Activated naive CD8-positive, alpha-beta T cell (primary cell): ENCODE data around the gene PDK2.

Experiments
- H3K27ac Mint-ChIP-seq: one replicate; pipeline ENCODE4 v1.8.0; 2021; ENCODE audit warnings: mixed read lengths
- H3K27me3 Mint-ChIP-seq: one replicate; pipeline ENCODE4 v1.8.0; 2021; ENCODE audit warnings: mixed read lengths
- H3K36me3 Mint-ChIP-seq: one replicate; pipeline ENCODE4 v1.8.0; 2021; ENCODE audit warnings: mixed read lengths
- H3K4me1 Mint-ChIP-seq: one replicate; pipeline ENCODE4 v1.8.0; 2021; ENCODE audit warnings: low read depth, mixed read lengths
- H3K4me3 Mint-ChIP-seq: one replicate; pipeline ENCODE4 v1.8.0; 2021; ENCODE audit warnings: mild to moderate bottlenecking, mixed read lengths
- H3K9me3 Mint-ChIP-seq: one replicate; pipeline ENCODE4 v1.8.0; 2021; ENCODE audit warnings: low read depth, mixed read lengths

The PDK2 gene

DNA sequence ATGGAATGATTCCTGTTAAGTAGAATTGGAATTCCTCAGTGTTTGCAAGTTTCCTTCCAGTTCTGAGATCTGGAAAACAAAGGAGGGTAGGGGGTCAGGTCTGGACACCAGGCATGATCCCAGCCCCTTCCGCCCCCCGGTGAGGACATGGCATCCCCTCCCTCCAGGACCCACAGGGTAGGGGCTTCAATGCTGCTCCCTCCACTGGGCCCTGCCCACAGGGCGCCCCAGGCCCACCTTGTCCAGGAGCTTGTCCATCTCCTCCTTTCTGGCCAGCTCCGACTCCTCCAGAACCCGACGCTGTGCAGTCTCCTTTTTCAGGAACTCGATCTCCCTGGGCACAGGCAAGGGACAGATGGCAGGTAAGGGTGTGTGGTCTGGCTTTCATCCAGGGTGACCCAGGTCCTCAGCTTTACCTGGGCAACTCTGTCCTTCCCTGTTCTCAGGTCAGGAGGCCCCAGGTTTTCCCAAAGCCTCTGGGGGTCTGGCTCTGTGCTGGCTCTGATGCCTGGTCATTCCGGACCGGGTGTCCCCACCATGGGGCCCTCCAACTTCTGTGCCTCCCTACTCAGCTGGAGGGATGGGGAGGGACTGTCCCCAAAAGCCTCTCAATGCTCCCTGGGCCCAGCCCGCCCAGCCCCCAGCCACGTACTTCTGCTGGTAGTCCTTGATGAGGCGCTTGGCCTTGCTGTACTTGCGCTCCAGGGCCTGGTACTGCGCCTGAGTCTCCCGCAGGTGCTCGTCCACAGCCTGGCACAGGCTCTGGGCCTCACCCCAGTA, 40.4 kb downstream of the PDK2 start:
- Mint-ChIP-seq H3K36me3 (peaks cover 11% of the 10 kb centered on the region), H3K27me3 (no peaks in the 10 kb centered on the region), H3K9me3 (no peaks in the 10 kb centered on the region), H3K4me3 (no peak overlapping the region), H3K4me1 (peaks cover 33% of the 10 kb centered on the region), H3K27ac (no peak overlapping the region)

DNA sequence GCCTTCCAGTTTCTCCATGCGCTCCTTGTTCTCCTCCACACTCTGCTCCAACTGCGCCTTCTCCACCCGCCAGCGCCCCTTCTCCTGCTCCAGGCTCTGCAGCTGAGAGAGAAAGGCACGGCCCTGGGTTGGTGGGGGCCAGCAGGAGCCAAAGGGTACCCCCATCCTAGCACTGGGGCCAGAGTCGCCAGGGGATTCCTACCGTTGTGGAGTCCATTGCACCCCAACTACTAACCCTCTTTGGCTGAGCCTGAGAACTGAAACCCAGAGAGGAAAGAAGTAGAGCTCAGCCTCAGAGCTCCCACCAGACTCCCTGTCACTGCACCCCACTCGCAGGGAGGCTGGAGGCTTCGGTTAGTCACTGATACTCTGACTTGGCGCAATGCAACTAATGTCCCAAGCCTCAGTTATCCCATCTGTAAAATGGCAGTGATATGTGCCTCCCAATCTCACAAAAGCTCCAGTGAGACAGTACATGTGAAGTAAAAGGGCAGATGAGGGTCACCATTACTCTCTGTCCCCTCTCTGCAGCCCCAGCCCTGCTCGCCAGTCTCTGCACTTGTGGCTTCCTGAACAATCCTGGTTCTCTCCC, 41.0 kb downstream of the PDK2 start:
- Mint-ChIP-seq H3K36me3 (peaks cover 11% of the 10 kb centered on the region), H3K27ac (peak overlapping the region; percentile 61), H3K27me3 (no peaks in the 10 kb centered on the region), H3K4me3 (no peak overlapping the region), H3K4me1 (peaks cover 33% of the 10 kb centered on the region), H3K9me3 (no peaks in the 10 kb centered on the region)

DNA sequence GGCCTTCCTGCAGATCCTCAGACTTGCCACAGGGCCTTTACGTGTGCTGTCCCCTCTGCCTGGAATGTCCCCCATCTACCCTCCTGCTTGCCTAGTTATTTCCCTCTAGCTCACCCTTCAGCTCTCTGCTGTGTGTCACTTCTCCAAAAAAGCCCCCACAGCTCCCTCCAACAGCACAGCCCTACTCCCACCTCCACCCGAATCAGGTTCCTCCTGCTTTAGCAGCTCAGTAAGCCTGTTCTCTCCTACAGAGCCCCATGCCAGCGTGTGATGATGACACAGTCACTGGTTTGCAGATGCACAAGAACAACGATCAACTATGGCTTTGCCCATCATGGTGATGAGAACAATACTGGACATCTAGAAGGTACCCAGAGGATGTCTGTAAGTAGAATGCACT, 41.9 kb downstream of the PDK2 start:
- Mint-ChIP-seq H3K4me1 (peaks cover 34% of the 10 kb centered on the region), H3K27ac (no peak overlapping the region), H3K9me3 (no peaks in the 10 kb centered on the region), H3K27me3 (no peaks in the 10 kb centered on the region), H3K36me3 (peaks cover 10% of the 10 kb centered on the region), H3K4me3 (no peak overlapping the region)

DNA sequence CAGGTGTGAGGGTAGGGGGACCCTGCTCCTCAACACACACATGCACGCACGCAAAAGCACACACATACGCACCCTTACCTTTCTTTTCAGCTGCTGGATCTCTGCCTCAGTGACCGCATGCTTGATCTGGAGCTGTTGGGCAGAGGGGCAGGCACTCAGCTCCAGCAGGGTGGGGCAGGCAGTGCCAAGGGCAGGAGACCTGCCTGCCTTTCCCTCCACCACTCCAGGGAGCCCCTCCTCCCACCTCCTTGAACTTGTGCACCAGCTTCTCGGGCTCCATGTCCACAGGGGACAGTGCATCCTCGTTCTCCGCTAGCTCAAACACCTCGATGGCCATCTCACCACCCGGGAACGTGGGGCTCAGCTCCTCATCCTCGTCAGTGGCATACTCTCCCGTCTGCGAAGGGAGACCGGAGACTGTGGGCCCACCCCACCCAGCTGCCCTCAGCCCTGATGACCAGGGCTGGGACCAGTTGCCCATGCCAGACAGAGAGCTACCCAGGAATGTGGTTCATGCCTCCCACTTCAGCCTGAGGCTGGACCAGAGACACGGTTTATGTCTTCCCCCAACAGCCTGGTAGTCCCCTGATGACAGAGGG, 44.1 kb downstream of the PDK2 start:
- Mint-ChIP-seq H3K27me3 (no peaks in the 10 kb centered on the region), H3K36me3 (peaks cover 9% of the 10 kb centered on the region), H3K27ac (peak overlapping the region; percentile 30), H3K9me3 (no peaks in the 10 kb centered on the region), H3K4me3 (no peak overlapping the region), H3K4me1 (peaks cover 49% of the 10 kb centered on the region)

DNA sequence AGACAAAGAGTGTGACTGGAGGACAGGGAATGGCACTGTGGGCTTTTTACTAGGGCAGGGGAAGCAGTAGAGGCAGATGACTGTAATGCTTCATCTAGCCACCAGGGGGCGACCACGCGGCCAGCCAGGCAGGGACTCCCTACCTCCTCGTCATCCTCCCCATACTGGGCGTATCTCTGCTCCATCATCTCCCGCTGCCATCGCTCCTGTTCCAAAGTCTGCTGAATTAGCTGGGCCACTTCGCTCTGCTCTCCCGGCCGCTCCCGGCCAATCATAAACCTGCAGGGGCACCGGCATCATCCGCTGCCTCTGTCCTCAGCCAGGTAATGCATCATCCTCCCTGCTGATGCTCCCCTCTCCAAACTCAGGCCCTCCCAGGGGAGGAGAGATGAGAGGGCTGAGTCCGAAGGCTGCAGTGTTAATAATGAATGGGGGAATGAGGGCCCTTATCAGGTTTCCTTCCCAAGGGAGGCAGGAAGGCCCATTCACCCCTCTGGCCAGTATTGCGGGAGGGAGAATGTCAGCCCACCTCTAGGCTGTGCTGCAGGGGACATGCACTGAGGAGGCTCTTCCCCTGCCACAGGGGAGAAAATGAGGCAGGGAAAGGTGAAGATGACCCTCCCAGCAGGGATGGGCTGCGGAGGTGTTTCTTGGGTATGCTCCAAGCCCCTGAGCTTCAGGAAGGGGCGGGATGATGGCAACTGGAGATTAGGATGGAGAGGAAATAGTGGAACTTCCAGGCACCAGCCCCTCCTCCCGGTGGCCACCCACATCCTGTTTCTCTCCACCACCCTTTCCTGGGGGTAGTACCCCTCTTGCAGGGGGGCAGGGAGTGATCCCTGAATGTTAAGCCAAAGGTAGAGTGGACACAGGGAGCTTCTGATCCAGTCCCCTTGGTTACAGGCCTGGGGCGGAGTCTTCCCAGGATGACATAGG, 45.1 kb downstream of the PDK2 start:
- peaks cover 9% of the 10 kb centered on the region for H3K36me3 Mint-ChIP-seq
- H3K27me3 Mint-ChIP-seq: no peaks in the 10 kb centered on the region
- peaks cover 59% of the 10 kb centered on the region for H3K4me1 Mint-ChIP-seq
- no peaks in the 10 kb centered on the region for H3K9me3 Mint-ChIP-seq
- peak overlapping the region; percentile 70 for H3K27ac Mint-ChIP-seq
- peak overlapping the region; percentile 48 for H3K4me3 Mint-ChIP-seq

DNA sequence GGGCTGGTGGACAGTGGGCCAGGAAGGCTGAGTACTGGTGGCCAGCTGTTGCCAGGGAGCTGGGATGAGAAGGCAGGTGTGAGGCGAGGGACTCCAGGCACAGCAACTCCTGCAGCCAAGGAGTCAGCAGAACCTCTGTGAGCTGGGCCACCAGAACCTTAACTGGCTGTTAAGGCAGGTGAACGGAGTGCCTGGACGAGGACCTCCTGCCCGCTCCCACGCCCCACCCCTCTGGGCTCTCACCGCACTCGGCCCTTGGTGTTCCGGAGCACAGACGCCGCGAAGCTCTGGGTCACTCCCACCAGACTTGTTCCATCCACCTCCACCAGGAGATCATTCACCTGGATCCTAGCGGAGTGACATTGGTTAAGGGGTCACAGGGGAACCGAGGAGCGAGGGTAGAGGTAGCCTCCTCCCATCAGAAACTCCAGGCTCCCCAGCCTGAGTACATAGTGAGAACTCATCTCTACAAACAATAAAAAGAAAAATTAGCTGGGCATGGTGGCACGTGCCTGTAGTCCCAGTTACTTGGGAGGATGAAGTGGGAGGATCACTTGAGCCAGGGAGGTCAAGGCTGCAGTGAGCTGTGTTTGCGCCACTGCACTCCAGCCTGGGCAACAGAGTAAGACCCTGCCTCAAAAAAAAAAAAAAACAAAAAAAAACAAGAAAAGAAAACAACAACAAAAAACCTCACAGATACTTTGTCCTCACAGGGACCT, 46.0 kb downstream of the PDK2 start:
- Mint-ChIP-seq H3K27ac (peak overlapping the region; percentile 70), H3K36me3 (peaks cover 7% of the 10 kb centered on the region), H3K4me1 (peaks cover 65% of the 10 kb centered on the region), H3K4me3 (peak overlapping the region; percentile 63), H3K9me3 (no peaks in the 10 kb centered on the region), H3K27me3 (no peaks in the 10 kb centered on the region)

DNA sequence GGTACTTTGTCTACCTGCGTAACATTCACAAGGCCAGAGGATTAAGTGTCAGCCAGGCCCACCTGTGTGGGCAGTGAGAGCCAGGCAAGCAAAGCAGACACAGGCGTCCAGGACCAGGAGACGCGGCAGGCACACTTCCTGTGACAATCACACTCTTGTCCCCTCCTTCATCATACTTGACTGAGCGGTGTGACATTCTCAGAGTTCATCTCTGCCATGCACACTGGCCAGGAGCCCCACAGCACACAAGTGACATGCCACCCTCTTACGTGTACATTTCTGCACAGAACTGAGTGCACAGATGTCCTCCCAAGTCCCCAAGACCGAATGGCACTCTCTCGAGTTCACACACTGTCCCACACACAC, 46.6 kb downstream of the PDK2 start:
- H3K27me3 Mint-ChIP-seq: no peaks in the 10 kb centered on the region
- H3K4me1 Mint-ChIP-seq: peaks cover 69% of the 10 kb centered on the region
- H3K4me3 Mint-ChIP-seq: peak overlapping the region; percentile 63
- no peaks in the 10 kb centered on the region for H3K9me3 Mint-ChIP-seq
- peaks cover 7% of the 10 kb centered on the region for H3K36me3 Mint-ChIP-seq
- H3K27ac Mint-ChIP-seq: peak overlapping the region; percentile 59

DNA sequence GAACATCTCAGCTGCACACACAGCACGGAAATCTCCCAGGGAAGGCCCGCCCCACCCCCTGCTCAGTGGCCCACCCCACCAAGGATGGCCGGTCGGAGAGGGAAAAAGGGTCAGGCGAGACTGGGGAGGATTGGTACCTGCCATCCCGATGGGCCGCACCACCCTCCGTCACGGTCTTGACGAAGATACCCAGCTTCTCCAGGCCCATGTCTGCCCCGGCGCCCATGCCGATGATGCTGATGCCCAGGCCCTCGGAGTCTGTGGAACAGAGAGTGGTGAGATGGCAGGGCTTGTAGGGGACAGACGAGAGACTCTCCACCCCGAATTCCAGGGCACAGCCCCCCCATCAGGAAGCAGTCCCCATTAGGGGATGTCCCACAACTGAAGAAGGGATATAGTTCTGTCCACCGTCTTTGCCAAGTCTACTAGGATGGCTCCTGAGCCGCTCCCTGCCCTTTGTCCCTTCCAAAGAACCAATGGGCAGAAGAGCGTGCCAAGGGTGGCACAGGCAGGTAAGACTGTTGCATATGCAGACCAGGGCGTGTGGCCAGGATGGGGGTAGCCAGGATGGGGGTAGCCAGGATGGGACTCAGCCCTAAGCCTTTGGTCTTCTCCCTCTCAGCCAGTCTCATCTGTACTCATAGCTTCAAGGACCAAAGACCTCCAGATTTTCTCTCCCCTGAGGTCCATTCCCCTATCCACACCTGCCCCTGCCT, 48.5 kb downstream of the PDK2 start:
- peaks cover 84% of the 10 kb centered on the region for H3K4me1 Mint-ChIP-seq
- no peaks in the 10 kb centered on the region for H3K27me3 Mint-ChIP-seq
- H3K36me3 Mint-ChIP-seq: peaks cover 2% of the 10 kb centered on the region
- H3K27ac Mint-ChIP-seq: peak overlapping the region; percentile 62
- no peaks in the 10 kb centered on the region for H3K9me3 Mint-ChIP-seq
- H3K4me3 Mint-ChIP-seq: no peak overlapping the region

DNA sequence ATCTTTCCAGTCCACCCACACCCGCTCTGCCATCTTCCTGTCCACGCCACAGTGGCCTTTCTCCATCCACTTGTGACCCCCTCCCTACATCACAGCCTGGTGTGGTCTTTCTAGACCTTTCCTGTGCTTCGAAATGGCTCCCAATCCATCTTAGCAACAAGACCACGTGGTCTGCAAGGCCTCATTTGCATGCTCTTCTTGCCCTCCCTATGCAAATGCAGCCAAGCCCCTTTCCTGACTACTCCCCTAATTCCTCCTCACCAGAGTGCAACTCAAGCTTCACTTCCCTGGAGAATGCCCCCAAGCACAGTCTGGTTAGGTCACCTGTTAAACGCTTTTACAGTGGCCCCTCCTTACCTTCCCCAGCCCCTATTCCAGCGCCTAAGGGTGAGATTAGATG, 49.2 kb downstream of the PDK2 start:
- H3K9me3 Mint-ChIP-seq: no peaks in the 10 kb centered on the region
- H3K27ac Mint-ChIP-seq: peak overlapping the region; percentile 62
- no peaks in the 10 kb centered on the region for H3K27me3 Mint-ChIP-seq
- peaks cover 84% of the 10 kb centered on the region for H3K4me1 Mint-ChIP-seq
- peaks cover 2% of the 10 kb centered on the region for H3K36me3 Mint-ChIP-seq
- H3K4me3 Mint-ChIP-seq: peak overlapping the region; percentile 14

DNA sequence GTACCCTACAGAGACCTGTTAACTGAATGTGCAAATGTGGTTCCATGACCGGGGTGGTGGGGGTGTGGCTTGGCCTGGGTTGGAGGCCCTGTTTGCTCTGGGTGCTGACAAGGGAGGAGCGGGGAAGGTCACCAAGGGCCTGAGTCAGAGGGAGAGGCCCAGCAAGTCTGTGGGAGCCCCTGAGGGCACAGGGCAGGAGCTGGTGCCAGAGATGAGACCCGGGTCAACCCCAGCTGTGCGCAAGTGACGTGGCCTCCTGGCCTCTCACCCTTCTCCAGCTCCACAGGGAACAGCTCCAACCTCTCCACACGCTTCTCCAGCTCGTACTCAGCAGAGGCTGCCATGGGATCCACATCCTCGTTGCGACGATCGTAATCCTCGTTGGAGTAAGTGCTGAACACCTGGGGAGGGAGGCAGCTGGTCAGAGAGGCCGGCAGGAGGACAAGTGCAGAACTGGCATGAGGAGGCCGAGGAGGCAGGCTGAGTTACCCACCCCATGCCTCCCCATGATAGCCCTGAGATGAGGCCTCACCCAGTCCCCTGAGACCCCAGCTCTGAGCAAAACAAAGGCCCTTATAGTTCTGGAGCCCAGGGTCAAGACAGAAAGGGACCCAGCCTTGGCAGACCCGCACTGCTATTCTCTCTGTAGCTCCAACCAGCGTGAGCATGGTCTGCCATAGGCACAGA, 49.8 kb downstream of the PDK2 start:
- H3K4me1 Mint-ChIP-seq: peaks cover 79% of the 10 kb centered on the region
- no peaks in the 10 kb centered on the region for H3K27me3 Mint-ChIP-seq

DNA sequence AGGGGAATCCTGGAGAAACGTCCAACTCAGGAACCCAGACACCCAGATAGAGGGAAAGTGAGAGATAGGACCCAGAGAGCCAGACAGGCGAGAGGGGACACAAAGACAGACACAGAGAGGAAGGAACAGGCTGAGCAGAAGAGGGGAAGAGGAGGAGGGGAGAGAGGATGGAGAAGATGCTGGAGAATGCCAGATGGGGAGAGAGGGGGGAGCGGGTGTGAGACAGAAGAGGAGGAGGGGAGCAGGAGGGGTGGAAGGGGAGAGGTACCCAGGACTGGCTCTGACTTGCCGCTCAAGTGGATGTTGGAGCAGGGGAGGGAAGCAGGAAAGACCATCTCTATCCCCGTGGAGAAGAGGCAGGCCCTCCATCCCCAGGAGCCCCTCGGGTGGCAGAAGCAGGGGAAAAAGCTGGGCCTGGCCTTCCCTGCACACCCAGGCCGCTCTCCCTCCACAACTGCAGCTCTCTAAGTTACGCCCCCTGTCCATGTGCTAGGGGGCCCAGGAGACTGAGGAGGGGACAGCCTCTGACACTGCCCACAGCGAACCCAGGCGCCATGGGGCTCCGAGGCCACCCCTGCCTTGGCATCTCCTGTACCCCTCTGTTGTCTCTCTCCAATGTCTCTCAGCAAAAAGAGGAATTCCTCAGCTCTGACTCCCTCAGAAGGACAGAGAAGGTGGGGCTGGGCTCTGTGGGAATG, 50.5 kb downstream of the PDK2 start:
- H3K4me3 Mint-ChIP-seq: peak overlapping the region; percentile 95
- peak overlapping the region; percentile 70 for H3K27ac Mint-ChIP-seq
- no peaks in the 10 kb centered on the region for H3K9me3 Mint-ChIP-seq
- no peaks in the 10 kb centered on the region for H3K27me3 Mint-ChIP-seq
- peaks cover 73% of the 10 kb centered on the region for H3K4me1 Mint-ChIP-seq
- no peaks in the 10 kb centered on the region for H3K36me3 Mint-ChIP-seq

More for the DNA sequence above, 49.8 kb downstream of the PDK2 start:
- H3K27ac Mint-ChIP-seq: peak overlapping the region; percentile 70
- no peaks in the 10 kb centered on the region for H3K36me3 Mint-ChIP-seq
- H3K4me3 Mint-ChIP-seq: peak overlapping the region; percentile 40
- no peaks in the 10 kb centered on the region for H3K9me3 Mint-ChIP-seq

DNA sequence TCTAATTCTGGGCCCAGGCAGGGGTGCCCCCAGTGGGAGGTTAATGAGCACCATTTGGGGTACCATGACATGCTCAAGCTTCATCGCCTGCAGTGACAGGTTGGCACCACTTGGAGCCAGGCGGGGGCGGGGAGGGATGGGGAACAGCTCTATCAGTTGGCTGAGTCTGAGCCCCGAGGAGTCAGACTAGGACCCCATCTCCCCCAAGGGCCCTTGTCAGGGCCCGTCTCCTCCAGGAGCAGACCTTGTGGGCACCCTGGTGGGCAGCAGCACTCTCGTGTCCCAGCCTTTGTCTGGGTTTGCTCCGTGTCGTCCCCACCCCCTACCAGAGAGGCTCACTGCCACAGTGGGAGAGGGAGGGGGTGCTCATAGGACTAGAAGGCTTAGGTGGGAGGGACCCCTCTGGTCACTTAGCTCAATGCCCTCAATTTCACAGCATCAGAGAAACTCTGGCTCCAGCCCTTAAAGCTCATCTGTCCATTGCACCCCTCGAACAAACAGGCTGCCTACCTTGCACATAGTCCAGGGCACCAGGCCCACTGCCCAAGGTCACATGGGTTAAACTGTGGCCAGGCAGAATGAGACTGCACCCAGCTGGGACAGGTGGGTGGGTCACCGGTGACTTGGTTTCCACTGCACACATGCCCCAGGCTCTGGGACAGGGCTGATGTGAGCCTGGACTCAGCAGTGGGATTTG, 51.2 kb downstream of the PDK2 start:
- Mint-ChIP-seq H3K9me3 (no peaks in the 10 kb centered on the region), H3K36me3 (no peaks in the 10 kb centered on the region), H3K27me3 (no peaks in the 10 kb centered on the region), H3K4me1 (peaks cover 67% of the 10 kb centered on the region), H3K4me3 (peak overlapping the region; percentile 95), H3K27ac (peak overlapping the region; percentile 86)
